GDM1 (cell line): ENCODE results near the gene ADGRB3.
"Not testable (repeated sequence)": the region's sequence is repeated elsewhere in the genome, so short reads cannot be mapped to it uniquely, and the experiment has no call there.

Source experiments
- DNase-seq: peaks from one replicate; lab custom pipeline; 2025; lab: John Stamatoyannopoulos, UW

Gene ADGRB3

DNA sequence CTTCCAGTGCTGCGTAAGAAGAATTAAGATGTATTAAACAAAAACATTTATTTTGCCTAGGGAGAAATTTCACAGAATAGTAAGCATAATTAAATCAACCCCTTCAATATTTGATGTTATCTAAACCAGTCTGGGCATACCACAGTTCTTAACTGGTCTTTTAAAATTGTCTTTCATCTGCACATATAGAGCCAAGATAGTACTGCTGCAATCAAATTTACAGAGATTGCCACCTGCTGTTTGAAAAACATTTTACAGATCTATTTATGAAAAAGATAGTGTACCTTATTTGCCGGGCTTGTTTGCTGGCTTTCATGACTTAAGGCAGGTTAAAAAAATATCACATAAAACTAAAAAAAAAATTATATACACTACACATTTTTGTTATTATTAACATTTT lies 323.2 kb downstream of the ADGRB3 start:
- no peak for DNase-seq

DNA sequence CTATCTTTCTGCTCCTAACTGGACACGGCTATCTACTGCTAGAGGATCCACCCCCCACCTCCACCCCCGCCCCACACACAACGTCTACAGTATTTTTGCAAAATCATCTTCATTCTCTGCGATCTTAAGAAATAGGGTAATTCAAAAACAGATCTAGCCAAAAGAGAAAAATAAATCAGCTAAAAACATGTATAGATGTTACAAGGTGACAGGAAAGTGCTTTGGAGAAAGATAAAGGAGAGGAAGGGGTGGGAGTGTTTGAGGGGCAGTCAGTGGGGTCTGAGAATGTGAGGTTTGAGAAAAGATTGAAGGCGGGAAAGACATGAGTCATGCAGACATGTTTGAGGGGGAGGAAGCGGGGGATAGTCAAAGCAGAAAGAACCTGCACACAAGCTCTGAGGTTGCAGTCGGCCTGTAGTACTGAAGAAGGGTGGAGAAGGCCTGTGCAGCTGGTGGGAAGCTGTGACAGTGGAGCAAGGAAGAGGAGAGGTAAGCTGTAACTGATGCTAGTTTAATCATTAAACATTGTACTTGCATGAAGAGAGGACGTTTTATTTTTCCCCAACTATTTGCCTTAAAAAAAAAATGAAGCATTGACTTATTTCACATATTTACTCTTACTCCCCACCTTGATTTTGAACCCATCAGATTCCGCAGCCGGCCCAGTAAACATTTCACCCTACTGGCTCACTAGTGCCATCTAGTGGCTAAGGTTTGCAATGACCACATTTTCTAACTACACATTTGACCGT lies 332.6 kb downstream of the ADGRB3 start:
- DNase-seq: no peak

DNA sequence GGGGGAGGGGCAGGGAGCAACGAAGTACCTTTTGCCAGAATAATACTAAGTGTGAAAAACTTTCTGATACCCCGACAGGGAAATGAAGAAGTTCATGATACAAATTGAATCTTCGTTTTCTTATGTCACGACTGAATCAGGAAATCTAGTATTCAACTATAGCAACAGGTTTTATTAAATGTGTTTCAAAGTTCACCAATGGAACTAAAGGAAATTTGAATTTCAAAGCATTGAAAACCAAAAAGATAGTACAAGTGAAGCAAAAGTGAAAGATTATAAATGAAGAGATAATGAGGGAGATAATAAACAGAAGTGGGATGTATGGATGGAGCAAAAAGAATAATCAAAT lies 333.2 kb downstream of the ADGRB3 start:
- no peak for DNase-seq

DNA sequence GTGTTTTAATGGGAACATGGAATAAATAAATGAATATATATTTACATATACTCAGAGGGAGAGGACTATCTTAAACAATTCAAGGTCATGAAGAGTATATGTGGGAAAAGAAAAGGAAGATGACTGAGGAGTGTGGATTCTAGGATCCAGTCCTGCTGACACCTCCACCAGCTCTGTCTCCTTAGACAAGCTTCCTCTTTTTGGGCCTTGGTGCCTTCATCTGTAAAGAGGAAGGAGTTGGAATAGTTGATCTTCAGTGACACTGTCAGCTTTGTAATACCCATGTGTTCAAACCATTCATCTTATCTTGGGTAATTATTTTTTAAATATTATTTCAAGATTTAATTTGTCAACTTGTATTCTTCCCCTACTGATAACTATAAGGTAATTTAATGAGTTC lies 338.0 kb downstream of the ADGRB3 start:
- no peak for DNase-seq

DNA sequence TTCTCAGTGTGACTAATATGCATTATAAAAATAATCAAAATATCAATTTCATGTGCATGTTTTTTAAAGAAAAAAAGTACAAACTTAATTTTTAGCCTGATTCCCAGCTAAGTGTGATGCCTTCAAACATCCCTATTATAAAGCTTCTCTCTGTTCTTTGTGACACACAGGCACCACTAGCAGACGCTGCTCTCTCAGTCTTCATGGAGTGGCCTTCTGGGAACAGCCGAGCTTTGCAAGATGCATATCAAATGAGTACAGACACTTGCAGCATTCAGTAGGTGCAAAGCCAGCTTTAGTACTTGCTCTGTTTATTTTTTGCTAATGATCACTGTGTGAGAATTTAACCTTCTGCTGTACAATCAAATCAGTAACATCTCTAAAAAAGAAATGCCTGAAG lies 340.0 kb downstream of the ADGRB3 start:
- DNase-seq: no peak

DNA sequence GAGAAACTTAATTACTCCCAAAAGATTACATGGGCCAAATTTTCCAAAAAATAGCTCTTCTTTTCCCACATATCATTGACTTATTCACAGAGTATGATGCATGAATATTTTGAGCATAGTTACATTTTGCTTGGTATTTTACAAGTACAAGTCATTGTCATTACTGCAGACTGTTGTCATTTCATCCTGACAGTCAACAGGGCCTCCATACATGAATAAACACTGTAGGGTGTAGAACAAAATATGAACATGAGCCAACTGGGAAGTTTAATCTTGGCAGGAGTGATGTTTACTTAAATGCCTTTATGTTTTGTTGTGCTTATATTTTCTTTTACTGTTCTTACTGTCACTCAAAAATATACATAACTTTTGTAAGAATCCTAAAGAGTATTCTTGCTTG lies 340.7 kb downstream of the ADGRB3 start:
- no peak for DNase-seq

DNA sequence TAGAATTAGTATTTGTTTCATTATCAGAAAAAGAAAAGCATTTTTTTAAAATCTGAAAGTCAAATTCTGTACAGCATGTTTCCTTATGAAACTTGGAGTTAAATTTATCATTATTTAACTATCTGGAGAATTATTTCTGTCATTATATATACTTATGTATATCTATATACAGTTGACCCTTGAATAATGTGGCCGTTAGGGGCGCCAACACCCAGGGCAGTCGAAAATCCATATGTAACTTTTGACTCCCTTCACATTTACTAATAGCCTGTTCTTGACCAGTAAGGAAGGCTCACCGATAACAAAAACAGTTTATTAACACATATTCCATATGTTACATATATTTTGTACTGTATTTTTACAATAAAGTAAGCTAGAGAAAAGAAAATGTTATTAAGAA lies 341.2 kb downstream of the ADGRB3 start:
- no peak for DNase-seq

DNA sequence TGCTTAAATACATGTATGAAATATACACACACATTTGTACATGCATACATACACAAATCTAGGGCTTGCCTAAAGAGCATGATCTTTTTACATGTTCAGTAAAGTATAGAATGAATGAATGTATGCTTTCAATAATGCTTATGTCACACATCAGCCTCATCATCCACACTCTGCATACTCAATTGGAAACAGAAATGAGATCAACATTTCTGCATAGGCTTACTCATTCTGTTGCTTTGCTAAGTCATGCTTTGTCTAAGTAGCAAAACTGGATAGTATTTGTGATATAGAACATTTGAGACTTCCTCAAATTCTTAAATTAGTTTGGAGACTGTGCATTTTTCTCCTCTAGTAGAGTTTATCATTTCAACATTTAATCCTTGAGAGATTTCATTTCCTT lies 343.3 kb downstream of the ADGRB3 start:
- DNase-seq: no peak

DNA sequence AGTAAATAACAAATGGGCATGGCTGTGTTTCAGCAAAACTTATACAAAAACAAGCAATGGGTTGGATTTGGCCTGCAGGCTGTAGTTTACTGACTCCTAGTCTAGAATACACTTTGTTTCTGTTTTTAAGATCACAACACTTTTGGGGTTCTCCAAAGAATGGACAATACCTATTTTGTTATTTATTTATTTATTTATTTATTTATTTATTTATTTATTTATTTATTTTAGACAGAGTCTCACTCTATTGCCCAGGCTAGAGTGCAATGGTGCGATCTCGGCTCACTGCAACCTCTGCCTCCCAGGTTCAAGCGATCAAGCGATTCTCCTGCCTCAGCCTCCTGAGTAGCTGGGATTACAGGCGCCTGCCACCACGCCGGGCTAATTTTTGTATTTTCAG lies 346.6 kb downstream of the ADGRB3 start:
- DNase-seq: not testable (repeated sequence)

DNA sequence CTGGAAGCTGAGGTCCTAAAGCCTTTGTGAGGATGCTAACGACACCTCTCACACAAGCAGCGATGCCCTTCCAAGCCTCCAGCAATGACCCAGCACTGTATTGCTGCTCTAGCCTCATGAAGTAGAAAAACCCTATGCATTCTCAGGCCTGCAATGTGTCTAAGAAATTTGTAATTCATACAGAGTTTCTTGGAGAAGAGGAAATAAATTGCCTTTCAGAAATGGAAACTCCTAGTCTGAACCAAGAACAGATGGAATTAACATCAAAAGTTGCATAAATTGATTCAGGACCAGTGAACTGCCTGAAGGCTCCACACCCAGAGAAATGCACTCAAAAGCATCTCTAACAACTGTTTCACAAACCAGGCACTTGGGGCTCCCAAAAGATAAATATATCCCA lies 353.6 kb downstream of the ADGRB3 start:
- no peak for DNase-seq

DNA sequence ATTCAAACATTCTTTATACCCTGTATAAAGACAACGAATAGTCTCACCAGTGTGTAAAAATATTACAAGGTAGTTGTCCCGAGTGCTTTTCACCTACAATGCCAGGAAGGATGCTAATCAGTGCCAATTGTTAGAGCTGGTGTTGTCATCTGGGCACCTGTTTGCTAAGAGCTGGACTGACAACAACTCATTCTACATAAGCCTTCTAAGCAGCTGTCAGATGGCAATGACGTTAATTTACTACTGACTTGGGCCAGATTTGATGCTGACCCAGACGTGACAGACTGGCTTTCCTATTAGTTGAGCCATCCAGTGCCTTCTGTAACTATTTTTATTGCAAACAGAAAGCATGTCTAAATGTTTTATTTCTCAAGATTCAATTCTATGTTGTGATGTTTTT lies 355.2 kb downstream of the ADGRB3 start:
- DNase-seq: no peak

DNA sequence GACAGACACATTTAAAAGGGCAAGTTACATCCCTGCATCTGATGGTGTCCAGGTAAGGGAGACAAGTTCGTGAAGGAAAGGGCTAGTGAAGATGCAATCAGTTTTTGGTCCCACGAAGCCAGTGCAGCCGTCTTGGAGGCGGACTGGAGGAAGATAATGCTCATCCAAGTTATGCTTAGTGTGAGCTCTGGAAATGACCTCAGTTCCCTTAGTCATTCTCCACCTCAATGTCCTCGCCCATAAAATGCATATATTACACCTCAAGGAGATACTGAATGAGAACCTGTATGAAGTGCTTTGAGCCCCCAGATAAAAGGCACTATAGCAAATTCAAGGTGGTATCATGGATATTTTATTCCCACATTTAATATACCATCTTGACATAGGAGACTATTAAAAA lies 358.8 kb downstream of the ADGRB3 start:
- no peak for DNase-seq

DNA sequence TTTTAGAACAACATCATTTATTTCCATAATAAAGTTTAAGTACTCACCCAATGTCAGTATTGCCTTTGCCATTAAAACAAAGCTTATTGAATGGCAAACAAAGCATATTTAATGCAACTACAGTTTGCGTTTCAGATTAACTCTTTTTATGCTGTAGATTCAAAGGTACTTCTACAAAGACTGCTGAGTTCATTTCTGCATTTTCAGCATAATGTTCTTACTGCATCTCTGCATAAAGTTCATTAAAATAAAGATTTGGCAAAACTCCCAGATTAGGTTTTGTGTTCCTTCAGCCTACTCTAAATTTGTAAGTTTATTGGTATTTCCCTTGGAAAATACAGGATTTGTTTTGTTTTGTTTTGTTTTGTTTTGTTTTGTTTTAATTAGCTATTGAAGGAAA lies 359.4 kb downstream of the ADGRB3 start:
- DNase-seq: no peak

DNA sequence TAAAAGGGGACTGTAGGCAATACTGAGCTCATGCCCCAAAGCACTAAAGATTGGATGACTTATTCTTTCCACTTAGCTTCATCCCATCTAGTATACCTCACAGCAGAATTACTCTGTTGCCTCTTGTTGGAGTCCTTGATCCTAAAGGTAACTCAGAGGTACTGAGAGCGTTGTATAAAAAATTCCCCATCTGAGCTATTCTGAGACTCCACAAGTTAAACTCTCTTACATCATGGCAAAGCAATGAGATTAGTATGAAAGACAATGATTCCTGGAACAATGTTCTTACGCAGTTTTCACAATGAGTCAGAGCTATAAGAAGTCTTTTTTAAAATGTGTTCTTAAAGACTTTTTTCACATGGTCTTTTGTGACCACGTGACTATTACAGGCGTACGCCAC lies 370.1 kb downstream of the ADGRB3 start:
- DNase-seq: no peak

DNA sequence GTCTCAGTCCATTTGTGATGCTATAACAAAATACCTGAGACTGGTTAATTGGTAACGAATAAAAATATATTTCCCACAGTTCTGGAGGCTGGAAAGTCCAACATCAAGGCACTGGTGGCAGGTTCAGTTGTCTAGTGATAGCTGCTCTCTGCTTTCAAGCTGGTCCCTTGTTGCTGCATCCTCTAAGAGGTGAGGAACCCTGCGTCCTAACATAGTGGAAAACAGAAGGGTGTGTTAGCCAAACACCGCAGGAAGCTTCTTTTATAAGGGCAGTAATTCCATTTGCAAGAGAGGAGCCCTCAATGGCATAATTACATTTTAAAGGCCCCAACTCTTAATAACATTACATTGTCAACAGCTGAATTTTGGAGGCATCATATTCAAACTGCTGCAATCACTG lies 372.7 kb downstream of the ADGRB3 start:
- DNase-seq: no peak

DNA sequence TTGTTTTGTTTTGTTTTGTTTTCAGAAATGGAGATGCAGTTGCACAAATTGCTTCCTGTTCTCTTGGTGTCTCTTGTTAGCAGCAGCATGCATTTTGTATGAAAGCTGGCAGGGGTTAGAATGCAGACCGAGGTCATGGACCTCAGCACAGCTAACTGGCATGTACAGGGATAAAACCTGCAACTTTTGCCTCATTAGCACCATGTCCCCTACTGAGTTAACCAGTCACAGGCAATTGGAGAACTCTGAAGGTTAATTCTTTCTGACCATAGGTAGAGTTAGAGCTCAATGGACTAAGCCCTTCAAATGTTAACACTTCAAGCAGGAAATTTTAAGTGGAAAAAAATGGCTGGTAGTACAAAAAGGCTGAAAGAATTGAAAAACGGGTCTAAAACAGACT lies 377.1 kb downstream of the ADGRB3 start:
- DNase-seq: no peak

DNA sequence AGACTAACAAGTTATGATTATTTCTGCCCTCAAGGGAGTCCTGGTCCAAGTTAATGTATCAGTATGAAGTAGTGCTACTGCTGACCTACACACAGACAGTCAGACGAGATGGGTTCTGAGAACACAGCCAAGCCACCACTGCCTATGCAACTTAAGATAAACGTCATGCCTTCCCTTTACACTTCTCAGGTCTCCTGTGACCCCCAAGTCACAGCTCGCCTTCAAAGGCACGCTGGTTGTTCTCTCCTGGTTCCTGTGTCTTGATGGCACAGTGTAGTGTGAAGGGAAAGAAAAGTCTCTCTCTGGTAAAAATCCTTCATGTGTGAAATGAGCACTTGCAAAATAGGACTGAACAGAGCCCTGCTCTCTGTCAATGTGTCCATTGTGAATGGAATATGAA lies 377.8 kb downstream of the ADGRB3 start:
- DNase-seq: no peak

DNA sequence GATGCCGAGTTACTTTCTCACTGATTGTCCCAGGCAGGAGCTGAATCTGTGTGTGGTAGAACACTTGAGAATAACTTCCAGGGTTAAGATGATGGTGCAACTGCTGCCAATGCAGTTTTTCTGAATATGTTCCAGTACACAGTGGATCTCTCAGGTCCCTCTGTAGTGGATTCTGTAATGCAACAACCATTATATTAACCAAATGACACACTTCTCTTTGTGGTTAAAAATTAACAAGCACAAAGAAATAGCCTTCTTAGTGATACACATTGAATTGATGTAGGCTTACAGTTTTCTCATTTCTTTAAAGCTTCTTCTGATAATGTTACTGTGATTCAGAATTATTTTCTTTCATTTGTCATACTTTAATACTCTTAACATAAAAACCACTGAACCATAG lies 383.8 kb downstream of the ADGRB3 start:
- DNase-seq: no peak

DNA sequence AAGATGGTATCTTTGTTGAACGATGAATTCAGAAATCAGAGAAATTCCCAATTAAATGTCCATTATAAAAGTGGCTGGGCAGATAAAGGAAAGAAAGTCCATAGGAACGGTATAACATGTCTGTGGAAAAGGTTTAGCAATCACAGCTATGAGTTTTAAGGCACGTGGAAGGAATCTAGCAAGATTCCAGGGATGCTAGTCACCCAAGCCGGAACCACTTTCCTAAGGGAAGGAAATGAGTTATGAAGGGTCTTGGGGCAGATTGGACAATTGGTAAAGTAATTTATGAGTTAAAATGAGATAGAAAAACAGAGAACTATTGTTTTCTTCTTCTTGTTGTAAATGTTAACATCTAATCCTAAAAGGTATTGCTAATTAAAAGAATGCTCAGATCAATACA lies 384.8 kb downstream of the ADGRB3 start:
- DNase-seq: no peak

DNA sequence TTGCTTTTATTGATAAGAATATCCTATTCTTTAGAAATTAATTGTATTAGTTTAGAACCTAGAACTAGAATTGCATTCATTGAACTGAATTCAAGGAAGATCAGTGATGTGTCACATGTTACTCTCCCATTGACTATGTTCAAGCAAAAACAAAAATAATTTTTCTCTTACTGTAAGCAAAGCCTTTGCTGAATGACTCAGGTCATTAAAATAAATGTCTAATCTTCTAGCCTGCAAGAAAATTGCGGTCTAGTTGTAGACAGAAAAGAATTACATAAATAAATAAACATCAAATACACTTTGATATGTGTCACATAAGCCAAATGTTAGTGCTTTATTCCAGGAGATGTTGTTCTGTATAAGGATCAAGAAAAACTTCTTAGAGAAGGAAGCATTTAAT lies 387.9 kb downstream of the ADGRB3 start:
- no peak for DNase-seq

DNA sequence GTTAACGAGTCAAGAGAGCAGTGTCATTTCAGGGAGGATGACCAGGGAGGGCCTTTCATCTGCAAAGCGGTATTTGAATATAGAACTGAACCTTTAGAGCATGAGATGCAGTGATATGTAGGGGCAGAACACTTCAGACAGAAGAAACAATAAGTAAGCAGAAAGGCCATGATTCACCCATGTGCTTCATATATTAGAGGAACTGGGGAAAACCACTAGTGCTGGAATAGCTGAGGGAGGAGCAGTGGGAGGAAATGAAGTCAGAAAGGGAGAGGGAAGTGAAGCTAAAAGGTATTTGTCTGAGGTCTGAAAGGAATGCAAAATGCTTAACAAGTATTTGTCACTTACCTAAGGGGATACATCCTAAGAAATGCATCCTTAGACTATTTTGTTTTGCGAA lies 391.2 kb downstream of the ADGRB3 start:
- peak; percentile 10 for DNase-seq

DNA sequence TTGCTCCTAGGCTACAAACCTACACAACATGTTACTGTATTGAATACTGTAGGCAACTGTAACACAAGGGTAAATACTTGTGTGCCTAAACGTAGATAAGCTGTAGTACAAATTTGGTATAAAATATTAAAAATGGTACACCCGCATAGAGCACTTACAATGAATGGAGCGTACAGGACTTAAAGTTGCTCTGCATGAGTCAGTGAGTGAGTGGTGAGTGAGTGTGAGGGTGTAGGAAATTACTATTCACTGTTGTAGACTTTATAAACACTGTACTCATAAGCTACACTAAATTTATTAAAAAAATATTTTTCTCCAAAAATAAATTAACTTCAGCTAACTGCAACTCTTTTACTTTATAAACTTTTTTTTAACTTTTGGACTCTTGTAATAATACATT lies 391.6 kb downstream of the ADGRB3 start:
- DNase-seq: no peak

DNA sequence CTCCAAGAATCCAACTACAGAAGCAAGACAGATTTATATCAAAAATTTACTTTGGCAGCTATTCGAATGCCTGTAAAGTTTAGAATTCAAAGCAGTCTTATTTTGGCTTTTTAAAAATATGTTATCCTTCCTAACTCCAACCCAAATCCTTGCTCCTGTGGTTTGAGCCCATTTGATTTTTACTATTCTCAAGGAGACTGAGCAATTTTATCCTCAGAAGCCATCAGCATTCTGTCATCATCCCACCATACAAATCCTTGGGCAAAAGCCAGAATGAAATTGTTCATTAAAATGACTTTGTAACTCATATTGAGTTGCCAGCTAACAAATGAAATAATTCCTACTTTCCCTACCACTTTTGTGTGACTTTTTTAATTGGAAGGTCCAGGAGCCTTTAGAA lies 392.8 kb downstream of the ADGRB3 start:
- no peak for DNase-seq

DNA sequence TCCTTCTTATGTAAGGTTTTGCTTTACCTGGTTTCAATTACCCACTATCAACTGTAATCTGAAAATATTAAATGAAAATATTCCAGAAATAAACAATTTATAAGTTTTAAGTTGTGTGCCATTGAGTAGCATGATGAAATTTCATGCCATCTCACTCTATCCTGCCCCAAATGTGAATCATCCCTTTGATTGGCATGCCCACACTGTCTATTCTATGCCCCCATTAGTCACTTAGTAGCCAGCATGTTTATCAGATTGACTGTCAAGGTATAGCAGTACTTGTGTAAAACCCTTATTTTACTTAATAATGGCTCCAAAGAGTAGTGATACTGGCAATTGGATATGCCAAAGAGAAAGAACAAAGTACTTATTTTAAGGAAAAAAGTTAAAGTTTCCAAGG lies 403.8 kb downstream of the ADGRB3 start:
- no peak for DNase-seq

DNA sequence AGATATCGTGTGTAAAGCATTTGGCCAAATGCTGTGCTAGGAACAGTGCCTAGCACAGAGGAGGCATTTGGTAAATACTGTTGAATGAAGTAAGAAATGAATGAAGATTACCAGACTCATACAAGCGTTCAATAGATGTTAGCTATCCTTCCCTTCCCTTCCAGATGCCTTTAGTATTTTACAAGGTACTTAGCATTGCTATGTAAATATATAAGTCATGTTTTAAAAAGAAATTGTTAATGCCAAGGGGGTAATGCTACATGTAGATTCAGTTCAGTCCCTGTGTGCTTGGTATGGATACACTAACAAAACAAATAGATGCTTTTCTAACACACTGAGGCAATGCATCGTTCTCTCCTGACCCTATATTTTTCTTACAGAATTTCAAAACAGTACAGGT lies 407.2 kb downstream of the ADGRB3 start:
- no peak for DNase-seq
